CD4-positive, alpha-beta T cell (primary cell): ENCODE data around the gene OR2AT4. TPM values are rescaled to one million over a fixed set of nuclear protein-coding genes. Genes with fewer than 3 reads are reported as not detected.

Source experiments
- ATAC-seq: fragments of 200-7000 bp; cut with Tn5 transposase; one replicate; pipeline ENCODE4 v1.10.0; 2022; ENCODE audit warnings: mild to moderate bottlenecking; ENCODE audit not compliant: poor library complexity
- CTCF ChIA-PET: fragments of 350-600 bp; sonication (Branson Sonifier 250); formaldehyde crosslinking; loops from one replicate; lab custom pipeline; 2021; ENCODE audit warnings: antibody characterized with exemption, inconsistent platforms; lab: Charles Lee
- POLR2A ChIA-PET: fragments of 350-600 bp; sonication (Branson Sonifier 250); formaldehyde crosslinking; loops from one replicate; lab custom pipeline; 2021; ENCODE audit warnings: antibody characterized with exemption, inconsistent platforms; lab: Charles Lee
- DNase-seq, 14 experiments: peaks; one replicate each; pipeline ENCODE4 v3.0.0-alpha.2; 2013 to 2020; ENCODE audit warnings: mixed read lengths in 2 of 14
- H3K27ac ChIP-seq, 2 donors: one replicate each; pipeline versions ENCODE4 v1.5.1 to v1.7.0; 2013; ENCODE audit warnings: low read length in 2 of 2, low read depth in 1 of 2, mild to moderate bottlenecking in 1 of 2
- H3K27me3 ChIP-seq, 2 experiments: 1 replicate in 1 of 2; 2 replicates in 1 of 2; pipeline versions ENCODE4 v1.6.1 to v1.7.0; 2013; ENCODE audit warnings: low read length in 2 of 2, control low read depth in 1 of 2, mild to moderate bottlenecking in 1 of 2, moderate library complexity in 1 of 2; ENCODE audit not compliant: insufficient read depth in 2 of 2, control insufficient read depth in 1 of 2
- H3K36me3 ChIP-seq: one replicate; pipeline ENCODE4 v1.6.1; 2013; ENCODE audit warnings: low read length, control low read depth; ENCODE audit not compliant: insufficient read depth
- H3K4me1 ChIP-seq: one replicate; pipeline ENCODE4 v1.6.1; 2013; ENCODE audit warnings: low read length, control low read depth; ENCODE audit not compliant: insufficient read depth
- H3K4me3 ChIP-seq: one replicate; pipeline ENCODE4 v1.5.1; 2013; ENCODE audit warnings: mild to moderate bottlenecking, low read length, moderate library complexity
- H3K9me3 ChIP-seq, 2 experiments: 1 replicate in 1 of 2; 2 replicates in 1 of 2; pipeline versions ENCODE4 v1.6.1 to v1.7.0; 2013; ENCODE audit warnings: low read length in 2 of 2, mild to moderate bottlenecking in 2 of 2, control low read depth in 1 of 2, moderate library complexity in 1 of 2; ENCODE audit not compliant: control insufficient read depth in 1 of 2, insufficient read depth in 1 of 2
- H3K27ac Mint-ChIP-seq: one replicate; pipeline ENCODE4 v1.8.0; 2020; ENCODE audit warnings: mixed read lengths
- H3K27me3 Mint-ChIP-seq: one replicate; pipeline ENCODE4 v1.8.0; 2021; ENCODE audit warnings: mixed read lengths
- H3K36me3 Mint-ChIP-seq: one replicate; pipeline ENCODE4 v1.8.0; 2021; ENCODE audit warnings: low read depth, mixed read lengths
- H3K4me1 Mint-ChIP-seq: one replicate; pipeline ENCODE4 v1.8.0; 2021; ENCODE audit warnings: low read depth, mixed read lengths
- H3K4me3 Mint-ChIP-seq: one replicate; pipeline ENCODE4 v1.8.0; 2020; ENCODE audit warnings: mild to moderate bottlenecking, mixed read lengths
- H3K9me3 Mint-ChIP-seq: one replicate; pipeline ENCODE4 v1.8.0; 2020; ENCODE audit warnings: mixed read lengths
- intact Hi-C, 2 experiments: fragments of 100-400 bp; cut with DNase I in 1 of 2; cut with micrococcal nuclease in 1 of 2; formaldehyde crosslinking; loops; one replicate each; pipeline versions ENCODE4 v1.15.1 to v1.9.0; 2023 to 2025; cut with DNase I, micrococcal nuclease
- total RNA-seq, 174 experiments: library from RNA in 2 of 174; stranded (reverse) in 2 of 174; gene quantifications; one replicate each; pipeline ENCODE4 v1.2.3 and lab custom pipeline; 2021 to 2026
- TF ChIP-seq, protein P1 (sequence below): fragments of 200-600 bp; IDR thresholded peaks from one replicate; pipeline ENCODE4 v1.8.0; 2022; ENCODE audit warnings: antibody characterized with exemption, mild to moderate bottlenecking

OR2AT4 gene
- total RNA-seq, 2 experiments from 2014 or later: not detected

DNA sequence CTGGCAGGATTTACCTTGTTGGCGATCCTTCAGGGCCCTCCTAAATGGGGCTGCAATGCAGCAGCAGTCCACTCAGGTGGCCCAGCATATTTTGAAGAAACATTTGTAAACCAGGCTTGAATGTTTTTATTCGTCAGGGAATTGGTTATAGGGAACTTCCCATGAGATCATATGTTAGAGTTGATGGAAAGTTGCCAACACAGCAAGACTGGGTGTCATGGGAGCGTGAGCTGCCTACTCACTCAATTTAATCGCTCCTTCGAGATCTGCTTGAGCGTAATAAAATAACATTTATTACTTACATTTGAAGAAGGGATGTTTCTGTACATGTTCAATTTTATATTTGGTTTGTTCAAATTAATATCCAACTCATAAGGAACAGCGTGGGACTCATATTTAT lies 19.4 kb downstream of the OR2AT4 start:
- Histone ChIP-seq H3K27ac (no peak overlapping the region), H3K4me1 (no peaks in the 10 kb centered on the region), H3K4me3 (no peak overlapping the region), H3K9me3 (no peaks in the 10 kb centered on the region), H3K27me3 (peaks cover 3 to 9% of the 10 kb centered on the region in 2 experiments), H3K36me3 (no peaks in the 10 kb centered on the region)
- CTCF ChIA-PET: no interaction called here
- TF ChIP-seq, protein P1, sequence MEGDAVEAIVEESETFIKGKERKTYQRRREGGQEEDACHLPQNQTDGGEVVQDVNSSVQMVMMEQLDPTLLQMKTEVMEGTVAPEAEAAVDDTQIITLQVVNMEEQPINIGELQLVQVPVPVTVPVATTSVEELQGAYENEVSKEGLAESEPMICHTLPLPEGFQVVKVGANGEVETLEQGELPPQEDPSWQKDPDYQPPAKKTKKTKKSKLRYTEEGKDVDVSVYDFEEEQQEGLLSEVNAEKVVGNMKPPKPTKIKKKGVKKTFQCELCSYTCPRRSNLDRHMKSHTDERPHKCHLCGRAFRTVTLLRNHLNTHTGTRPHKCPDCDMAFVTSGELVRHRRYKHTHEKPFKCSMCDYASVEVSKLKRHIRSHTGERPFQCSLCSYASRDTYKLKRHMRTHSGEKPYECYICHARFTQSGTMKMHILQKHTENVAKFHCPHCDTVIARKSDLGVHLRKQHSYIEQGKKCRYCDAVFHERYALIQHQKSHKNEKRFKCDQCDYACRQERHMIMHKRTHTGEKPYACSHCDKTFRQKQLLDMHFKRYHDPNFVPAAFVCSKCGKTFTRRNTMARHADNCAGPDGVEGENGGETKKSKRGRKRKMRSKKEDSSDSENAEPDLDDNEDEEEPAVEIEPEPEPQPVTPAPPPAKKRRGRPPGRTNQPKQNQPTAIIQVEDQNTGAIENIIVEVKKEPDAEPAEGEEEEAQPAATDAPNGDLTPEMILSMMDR: no peak
- ATAC-seq: no peak
- H3K27ac Mint-ChIP-seq: no peak overlapping the region
- no peak overlapping the region for H3K4me3 Mint-ChIP-seq
- POLR2A ChIA-PET: no interaction called here
- H3K4me1 Mint-ChIP-seq: no peaks in the 10 kb centered on the region
- H3K9me3 Mint-ChIP-seq: no peaks in the 10 kb centered on the region
- no peak for DNase-seq
- H3K27me3 Mint-ChIP-seq: peaks cover 45% of the 10 kb centered on the region
- intact Hi-C loops: no loop called here
- H3K36me3 Mint-ChIP-seq: no peaks in the 10 kb centered on the region

DNA sequence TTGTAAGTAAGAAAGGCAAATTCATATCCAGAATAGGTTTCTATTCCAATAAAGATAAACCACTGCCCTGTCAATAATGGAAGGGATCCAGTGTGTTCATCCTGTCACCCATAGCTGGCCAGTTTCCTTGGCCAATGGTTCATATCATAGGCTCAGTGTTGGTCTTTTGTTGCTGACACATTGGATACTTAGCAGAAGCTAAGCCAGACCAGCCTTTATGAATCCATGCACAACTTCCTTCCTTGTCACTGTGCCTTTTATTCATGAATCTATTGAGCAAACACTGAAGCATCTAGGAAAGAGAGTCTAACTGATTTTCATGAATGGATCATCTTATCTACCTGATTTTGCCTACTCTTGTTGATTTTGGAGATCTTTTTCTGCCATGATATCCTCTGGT lies 20.0 kb downstream of the OR2AT4 start:
- POLR2A ChIA-PET: no interaction called here
- Mint-ChIP-seq H3K9me3 (no peaks in the 10 kb centered on the region), H3K4me3 (no peak overlapping the region), H3K4me1 (no peaks in the 10 kb centered on the region), H3K36me3 (no peaks in the 10 kb centered on the region), H3K27me3 (peaks cover 47% of the 10 kb centered on the region), H3K27ac (no peak overlapping the region)
- H3K9me3 ChIP-seq: no peaks in the 10 kb centered on the region
- H3K36me3 ChIP-seq: no peaks in the 10 kb centered on the region
- H3K4me3 ChIP-seq: no peak overlapping the region
- CTCF ChIA-PET: no interaction called here
- intact Hi-C loops: no loop called here
- DNase-seq: no peak
- TF ChIP-seq, protein P1: no peak
- H3K27ac ChIP-seq: no peak overlapping the region
- no peak for ATAC-seq
- H3K27me3 ChIP-seq: peaks cover 3 to 8% of the 10 kb centered on the region in 2 experiments
- H3K4me1 ChIP-seq: no peaks in the 10 kb centered on the region

DNA sequence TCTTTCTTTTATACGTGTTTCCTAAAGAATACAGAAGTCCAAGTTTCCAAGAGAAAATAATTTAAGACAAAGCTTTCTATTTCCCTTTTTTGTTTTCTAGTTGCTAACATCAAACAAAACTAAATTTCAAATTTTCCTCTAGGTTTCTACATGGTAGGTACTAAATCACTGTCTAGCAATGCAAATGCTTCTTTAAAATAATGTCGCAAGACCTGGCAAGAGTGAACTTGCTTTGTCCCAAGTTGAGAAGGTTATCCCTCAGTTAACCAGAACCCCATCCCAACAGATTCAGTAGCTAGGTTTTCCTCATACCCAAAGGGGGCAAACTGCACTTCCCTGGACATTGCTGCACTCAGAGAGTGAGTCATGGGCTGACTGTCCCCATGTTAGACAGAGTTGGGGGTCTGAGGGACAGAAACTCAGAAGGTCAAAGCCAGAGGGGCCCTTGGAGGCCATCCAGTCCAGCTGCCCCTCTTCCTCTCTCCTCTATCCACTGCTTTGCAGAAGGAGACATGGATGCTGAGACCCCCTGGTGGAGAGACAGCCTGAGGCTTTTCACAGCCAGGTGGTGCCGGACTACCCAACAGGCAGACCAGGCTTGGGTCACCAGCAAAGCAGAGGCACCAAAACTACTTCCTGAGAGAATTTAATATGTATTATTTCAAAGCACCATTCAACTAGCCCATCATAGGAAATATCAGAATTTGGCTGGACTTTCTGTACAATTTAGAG lies 23.1 kb downstream of the OR2AT4 start:
- no peak overlapping the region for H3K27ac Mint-ChIP-seq

More for the DNA sequence above, 23.1 kb downstream of the OR2AT4 start:
- no peak for ATAC-seq
- POLR2A ChIA-PET: no interaction called here
- CTCF ChIA-PET: no interaction called here
- no peak overlapping the region for H3K27ac ChIP-seq
- intact Hi-C loops: no loop called here
- H3K4me3 ChIP-seq: no peak overlapping the region
- Mint-ChIP-seq H3K36me3 (no peaks in the 10 kb centered on the region), H3K9me3 (no peaks in the 10 kb centered on the region), H3K4me1 (no peaks in the 10 kb centered on the region), H3K4me3 (no peak overlapping the region), H3K27me3 (peaks cover 50% of the 10 kb centered on the region)
- peaks cover 0 to 1% of the 10 kb centered on the region in 2 experiments for H3K9me3 ChIP-seq
- H3K27me3 ChIP-seq: peaks cover 9 to 10% of the 10 kb centered on the region in 2 experiments
- no peaks in the 10 kb centered on the region for H3K36me3 ChIP-seq
- no peak for DNase-seq
- no peaks in the 10 kb centered on the region for H3K4me1 ChIP-seq
- TF ChIP-seq, protein P1: no peak
